T-helper 1 cell (primary cell): ENCODE data around the gene AP4S1.
"Not testable (repeated sequence)": the region's sequence is repeated elsewhere in the genome, so short reads cannot be mapped to it uniquely, and the experiment has no call there.

ENCODE experiments used
- DNase-seq, 5 donors: peaks; one replicate each; pipeline ENCODE4 v3.0.0-alpha.2; 2012 to 2020

AP4S1 gene

GRCh38 chr14:31009836-31010574, 15.4 kb upstream of the AP4S1 start:
- no peak for DNase-seq

- no peak for DNase-seq
Observed at GRCh38 chr14:31010935-31011334, 14.5 kb upstream of the AP4S1 start.

GRCh38 chr14:31013841-31014240, 11.6 kb upstream of the AP4S1 start:
- DNase-seq: no peak

GRCh38 chr14:31018057-31018645, 7.3 kb upstream of the AP4S1 start:
- no peak for DNase-seq

GRCh38 chr14:31020834-31021575, 4.4 kb upstream of the AP4S1 start:
- no peak for DNase-seq

GRCh38 chr14:31021576-31021949, 3.9 kb upstream of the AP4S1 start:
- DNase-seq: no peak

GRCh38 chr14:31022386-31022785, 3.1 kb upstream of the AP4S1 start:
- no peak for DNase-seq

GRCh38 chr14:31024010-31024480, 1.4 kb upstream of the AP4S1 start:
- DNase-seq: no peak

- DNase-seq: no peak
Observed at GRCh38 chr14:31024577-31025366, 677 bp upstream of the AP4S1 start.

GRCh38 chr14:31026077-31026449, 614 bp downstream of the AP4S1 start, which contains the start of gene STRN3:
Gene STRN3, minus strand, starts transcription at chr14:31026379. Its CDS starts 194 bp downstream, at chr14:31026185.
- no peak for DNase-seq

- DNase-seq: peak; percentile 82 to 95 (median 85)
Observed at GRCh38 chr14:31026450-31027235, 1.2 kb downstream of the AP4S1 start.

GRCh38 chr14:31027847-31028246, 2.4 kb downstream of the AP4S1 start:
- no peak for DNase-seq

GRCh38 chr14:31029016-31029970, 3.8 kb downstream of the AP4S1 start:
- DNase-seq: no peak

GRCh38 chr14:31030469-31030868, 5.0 kb downstream of the AP4S1 start:
- DNase-seq: no peak

GRCh38 chr14:31036552-31036951, 11.1 kb downstream of the AP4S1 start:
- no peak for DNase-seq

- DNase-seq: no peak
Observed at GRCh38 chr14:31037709-31038221, 12.3 kb downstream of the AP4S1 start.

- no peak for DNase-seq
Observed at GRCh38 chr14:31038521-31039166, 13.2 kb downstream of the AP4S1 start.

- DNase-seq: no peak
Observed at GRCh38 chr14:31042300-31042699, 16.9 kb downstream of the AP4S1 start.

- not testable (repeated sequence) for DNase-seq
Observed at GRCh38 chr14:31042893-31043292, 17.4 kb downstream of the AP4S1 start.

GRCh38 chr14:31043379-31043778, 17.9 kb downstream of the AP4S1 start:
- no peak for DNase-seq
